NT2/D1 (cell line): ENCODE results near the gene CDK6.

Experiments used
- DNase-seq: peaks from one replicate; pipeline ENCODE4 v3.0.0-alpha.2; 2011; ENCODE audit warnings: low read depth, low spot score
- H3K27me3 ChIP-seq: 2 replicates; pipeline ENCODE4 v1.6.0; 2011; ENCODE audit warnings: mild to moderate bottlenecking; ENCODE audit not compliant: insufficient read length, insufficient read depth
- H3K36me3 ChIP-seq: 2 replicates; pipeline ENCODE4 v1.6.1; 2011; ENCODE audit warnings: mild to moderate bottlenecking, low read length, mixed read lengths; ENCODE audit not compliant: insufficient read depth, insufficient read length
- H3K4me1 ChIP-seq: 2 replicates; pipeline ENCODE4 v1.5.1; 2011; ENCODE audit not compliant: insufficient read depth, insufficient read length
- H3K4me3 ChIP-seq: 2 replicates; pipeline ENCODE4 v1.5.1; 2011; ENCODE audit warnings: low read depth; ENCODE audit not compliant: insufficient read length
- H3K9ac ChIP-seq: 2 replicates; pipeline ENCODE4 v1.6.0; 2011; ENCODE audit warnings: low read depth; ENCODE audit not compliant: insufficient read length
- H3K9me3 ChIP-seq: 2 replicates; pipeline ENCODE4 v1.5.1; 2011; ENCODE audit warnings: mild to moderate bottlenecking, low read length; ENCODE audit not compliant: insufficient read depth
- SUZ12 ChIP-seq: IDR thresholded peaks from 2 replicates; pipeline ENCODE4 v1.6.1; 2011; ENCODE audit not compliant: insufficient read length, insufficient read depth; ENCODE audit errors: extremely low read depth
- YY1 ChIP-seq: IDR thresholded peaks from 2 replicates; pipeline ENCODE4 v1.6.1; 2011; ENCODE audit not compliant: insufficient read length, insufficient read depth
- ZNF274 ChIP-seq: IDR thresholded peaks from 2 replicates; pipeline ENCODE4 v1.6.1; 2011; ENCODE audit warnings: mild to moderate bottlenecking, low read depth, low read length

The CDK6 gene

DNA sequence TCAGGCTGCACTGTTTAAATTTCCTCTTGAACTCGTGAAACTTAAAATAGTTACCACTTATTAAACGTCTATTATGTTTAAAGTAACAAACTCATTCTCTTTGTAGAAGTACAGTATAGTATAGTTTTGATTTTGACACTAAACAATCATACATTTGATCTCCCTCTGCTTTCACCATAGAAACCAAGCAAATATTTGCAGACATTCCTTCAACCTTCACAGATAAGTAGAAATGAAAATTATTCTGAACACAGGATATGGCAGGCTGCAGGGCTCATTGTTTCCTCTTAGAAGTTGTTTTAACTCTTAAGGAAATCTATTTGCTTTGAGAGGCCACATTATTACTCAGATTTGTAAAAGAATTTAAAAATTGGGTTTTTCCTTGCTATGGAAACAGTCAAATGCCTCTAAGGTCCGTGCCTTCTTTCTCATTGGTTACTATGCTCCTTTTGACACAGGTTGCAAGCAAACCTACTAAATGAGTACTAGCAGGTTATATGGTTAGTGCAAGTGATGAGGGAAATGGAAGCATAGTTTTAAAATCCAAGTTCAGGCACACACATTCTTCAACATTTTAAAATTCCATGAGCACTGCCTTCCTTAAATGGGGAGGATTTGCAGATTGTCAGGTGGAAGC lies 153.4 kb downstream of the CDK6 start:
- no peaks in the 10 kb centered on the region for H3K9me3 ChIP-seq
- no peaks in the 10 kb centered on the region for H3K4me1 ChIP-seq
- no peaks in the 10 kb centered on the region for H3K36me3 ChIP-seq
- no peak for DNase-seq
- H3K27me3 ChIP-seq = no peaks in the 10 kb centered on the region
- H3K4me3 ChIP-seq = no peak overlapping the region
- H3K9ac ChIP-seq = no peak overlapping the region
- TF ChIP-seq YY1 = no peak
- no peak for TF ChIP-seq ZNF274
- TF ChIP-seq SUZ12 = no peak

DNA sequence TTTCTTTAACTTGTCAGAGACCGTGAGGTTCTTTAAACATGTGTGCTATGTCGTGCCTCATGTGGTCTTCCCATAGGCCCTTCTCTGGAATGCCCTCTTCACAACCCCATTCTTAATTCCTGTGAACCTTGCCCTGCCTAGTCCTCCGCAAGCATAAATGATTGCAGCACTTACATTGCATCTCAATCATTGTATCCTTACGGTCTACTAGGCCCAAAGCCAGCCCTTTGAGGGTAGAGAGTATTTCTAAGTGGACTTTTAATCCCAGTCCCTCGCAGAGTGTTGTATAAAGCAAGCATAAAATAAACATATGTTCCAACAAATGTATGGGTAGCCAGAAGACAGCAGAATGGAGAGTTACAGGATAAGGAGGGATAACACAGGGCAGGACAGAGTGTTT lies 154.0 kb downstream of the CDK6 start:
- no peaks in the 10 kb centered on the region for H3K36me3 ChIP-seq
- H3K4me3 ChIP-seq = no peak overlapping the region
- DNase-seq = no peak
- TF ChIP-seq ZNF274 (no peak), YY1 (no peak), SUZ12 (no peak)
- H3K9me3 ChIP-seq = no peaks in the 10 kb centered on the region
- H3K4me1 ChIP-seq = no peaks in the 10 kb centered on the region
- no peaks in the 10 kb centered on the region for H3K27me3 ChIP-seq
- H3K9ac ChIP-seq = no peak overlapping the region

DNA sequence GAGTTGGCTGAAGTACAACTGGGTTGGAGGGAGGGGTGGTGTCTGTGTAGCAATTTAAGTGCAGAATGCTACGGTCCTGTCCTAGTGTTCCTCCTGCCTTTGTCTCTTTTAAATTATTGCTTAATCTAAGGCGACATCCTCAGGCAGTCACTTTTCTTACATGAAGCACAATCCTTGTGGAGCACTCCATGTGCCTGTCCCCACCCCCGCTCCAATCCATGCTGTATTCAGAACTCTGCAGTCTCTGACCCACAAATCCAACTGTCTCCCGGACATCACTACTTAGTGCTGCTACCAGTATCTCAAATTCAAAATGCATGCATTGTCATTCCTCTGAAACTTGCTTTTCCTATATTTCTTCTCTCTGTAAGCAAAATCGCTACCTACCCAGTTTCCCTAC lies 154.7 kb downstream of the CDK6 start:
- Histone ChIP-seq H3K4me3 (no peak overlapping the region), H3K36me3 (no peaks in the 10 kb centered on the region), H3K9ac (no peak overlapping the region), H3K9me3 (no peaks in the 10 kb centered on the region), H3K27me3 (no peaks in the 10 kb centered on the region), H3K4me1 (no peaks in the 10 kb centered on the region)
- DNase-seq = no peak
- TF ChIP-seq SUZ12 (no peak), ZNF274 (no peak), YY1 (no peak)

DNA sequence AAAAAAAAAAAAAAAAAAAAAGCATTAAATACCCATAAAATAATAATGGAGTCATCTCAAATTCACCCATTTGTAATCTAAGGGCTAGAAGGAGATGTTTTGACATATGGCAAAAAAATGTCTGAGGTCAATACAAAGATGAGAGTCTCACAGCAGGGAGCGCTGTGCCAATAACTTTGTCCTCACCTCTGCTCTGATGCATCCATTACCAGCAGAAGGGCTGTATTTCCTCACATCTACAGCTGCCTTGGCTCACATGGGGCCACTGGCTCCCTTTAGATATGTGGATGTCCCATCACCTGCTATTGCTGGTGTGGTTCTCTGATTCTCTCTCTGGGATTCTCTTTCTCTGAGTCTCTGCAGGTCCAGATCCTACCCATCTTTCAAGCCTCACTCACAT lies 155.9 kb downstream of the CDK6 start:
- H3K36me3 ChIP-seq = no peaks in the 10 kb centered on the region
- no peaks in the 10 kb centered on the region for H3K4me1 ChIP-seq
- TF ChIP-seq YY1 = no peak
- no peak overlapping the region for H3K9ac ChIP-seq
- H3K9me3 ChIP-seq = no peaks in the 10 kb centered on the region
- no peaks in the 10 kb centered on the region for H3K27me3 ChIP-seq
- DNase-seq = no peak
- H3K4me3 ChIP-seq = no peak overlapping the region

DNA sequence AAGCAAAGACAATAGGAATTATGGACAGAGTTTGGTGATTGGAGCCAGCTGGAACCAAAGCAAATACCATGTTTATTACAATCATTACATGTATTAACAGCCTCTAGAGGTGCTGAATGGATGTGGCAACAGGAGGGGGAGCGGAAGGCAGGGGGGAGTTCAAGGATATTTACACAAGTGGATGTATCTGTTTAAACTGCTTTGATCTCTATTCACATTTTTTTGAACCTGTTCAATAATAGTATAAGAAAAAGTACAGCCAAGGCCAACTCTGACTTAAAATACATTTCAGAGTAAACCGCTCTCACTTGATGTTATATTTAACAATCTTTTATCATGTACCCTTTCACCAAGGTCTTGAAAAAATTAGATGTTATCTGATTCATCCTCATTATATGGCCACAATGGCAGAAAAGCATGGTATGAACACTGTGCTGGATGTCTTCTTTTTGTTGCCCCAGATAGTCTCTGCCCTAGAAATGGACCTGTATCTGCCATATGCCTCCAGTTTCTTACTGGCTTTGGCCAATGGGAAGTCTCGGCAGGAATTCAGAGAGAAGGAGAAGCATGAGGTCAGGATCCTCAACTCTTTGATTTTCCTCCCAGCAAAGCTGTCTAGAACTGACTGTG lies 158.0 kb downstream of the CDK6 start:
- Histone ChIP-seq H3K9me3 (no peaks in the 10 kb centered on the region), H3K27me3 (no peaks in the 10 kb centered on the region), H3K4me3 (no peak overlapping the region), H3K9ac (no peak overlapping the region), H3K36me3 (no peaks in the 10 kb centered on the region), H3K4me1 (no peaks in the 10 kb centered on the region)
- no peak for TF ChIP-seq YY1
- no peak for TF ChIP-seq ZNF274
- TF ChIP-seq SUZ12 = no peak
- DNase-seq = no peak

DNA sequence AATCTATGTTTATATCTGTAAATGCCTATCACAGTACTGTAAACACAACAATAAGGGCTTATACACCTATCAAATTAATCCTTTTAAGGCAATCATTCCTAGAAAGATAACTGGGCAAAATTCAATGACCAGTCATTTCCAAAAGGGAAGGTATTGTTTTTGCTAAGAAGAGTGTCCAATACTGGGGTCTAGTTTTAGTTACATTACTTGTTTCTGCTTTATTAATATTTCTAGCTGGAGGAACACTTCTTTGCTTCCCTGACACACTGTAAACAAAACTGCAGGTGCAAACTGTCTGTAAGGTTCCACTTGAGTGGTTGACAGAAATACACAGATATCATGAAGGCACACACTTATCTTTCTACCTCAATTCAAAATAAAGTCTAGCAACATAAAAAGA lies 162.0 kb downstream of the CDK6 start:
- TF ChIP-seq YY1 (no peak), SUZ12 (no peak), ZNF274 (no peak)
- DNase-seq = no peak
- no peak overlapping the region for H3K9ac ChIP-seq

DNA sequence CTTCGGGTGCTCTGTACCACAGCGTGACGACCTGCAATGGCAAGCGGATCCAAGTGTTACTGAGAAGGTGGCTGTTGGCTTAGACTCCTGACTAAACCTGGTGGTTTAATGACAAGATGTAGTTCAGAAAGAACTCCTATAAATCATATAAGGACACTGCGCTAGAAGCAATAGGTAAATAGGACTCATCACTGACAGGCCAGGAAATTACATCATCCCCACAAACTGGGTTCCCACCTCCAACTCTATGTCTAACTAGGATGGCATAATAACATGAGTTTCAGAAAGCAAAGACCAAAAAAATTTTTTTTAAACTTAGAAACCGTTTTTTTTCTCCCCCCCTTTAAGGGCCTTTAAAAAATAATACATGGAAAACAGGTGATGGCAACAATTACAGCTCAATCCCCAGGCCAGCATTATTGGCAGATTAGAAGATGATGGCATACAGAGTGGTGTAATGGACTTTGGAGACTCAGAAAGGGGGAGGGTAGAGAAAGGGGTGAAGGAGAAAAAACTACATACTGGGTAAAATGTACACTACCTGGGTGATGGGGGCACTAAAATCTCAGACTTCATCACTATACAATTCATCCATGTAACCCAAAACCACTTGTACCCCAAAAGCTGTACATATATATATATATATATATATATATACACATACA lies 164.7 kb downstream of the CDK6 start:
- H3K36me3 ChIP-seq = peaks cover 12% of the 10 kb centered on the region
- H3K27me3 ChIP-seq = no peaks in the 10 kb centered on the region
- H3K4me1 ChIP-seq = no peaks in the 10 kb centered on the region
- no peak for DNase-seq
- H3K9ac ChIP-seq = no peak overlapping the region
- no peaks in the 10 kb centered on the region for H3K9me3 ChIP-seq
- H3K4me3 ChIP-seq = no peak overlapping the region
- TF ChIP-seq ZNF274 (no peak), YY1 (no peak), SUZ12 (no peak)

More for the DNA sequence above, 162.0 kb downstream of the CDK6 start:
- Histone ChIP-seq H3K27me3 (no peaks in the 10 kb centered on the region), H3K9me3 (no peaks in the 10 kb centered on the region), H3K4me3 (no peak overlapping the region), H3K36me3 (peaks cover 12% of the 10 kb centered on the region), H3K4me1 (no peaks in the 10 kb centered on the region)
